GM21515 (cell line): Measurements from ENCODE around the gene CDH23.
A peak's percentile ranks its signal among the peaks of the same experiment; 100 is the strongest.

ENCODE experiments used
- ATAC-seq: cut with Tn5 transposase; IDR thresholded peaks from one replicate; pipeline ENCODE4 v1.9.1; 2021; ENCODE audit not compliant: unreplicated experiment

CDH23 gene

DNA sequence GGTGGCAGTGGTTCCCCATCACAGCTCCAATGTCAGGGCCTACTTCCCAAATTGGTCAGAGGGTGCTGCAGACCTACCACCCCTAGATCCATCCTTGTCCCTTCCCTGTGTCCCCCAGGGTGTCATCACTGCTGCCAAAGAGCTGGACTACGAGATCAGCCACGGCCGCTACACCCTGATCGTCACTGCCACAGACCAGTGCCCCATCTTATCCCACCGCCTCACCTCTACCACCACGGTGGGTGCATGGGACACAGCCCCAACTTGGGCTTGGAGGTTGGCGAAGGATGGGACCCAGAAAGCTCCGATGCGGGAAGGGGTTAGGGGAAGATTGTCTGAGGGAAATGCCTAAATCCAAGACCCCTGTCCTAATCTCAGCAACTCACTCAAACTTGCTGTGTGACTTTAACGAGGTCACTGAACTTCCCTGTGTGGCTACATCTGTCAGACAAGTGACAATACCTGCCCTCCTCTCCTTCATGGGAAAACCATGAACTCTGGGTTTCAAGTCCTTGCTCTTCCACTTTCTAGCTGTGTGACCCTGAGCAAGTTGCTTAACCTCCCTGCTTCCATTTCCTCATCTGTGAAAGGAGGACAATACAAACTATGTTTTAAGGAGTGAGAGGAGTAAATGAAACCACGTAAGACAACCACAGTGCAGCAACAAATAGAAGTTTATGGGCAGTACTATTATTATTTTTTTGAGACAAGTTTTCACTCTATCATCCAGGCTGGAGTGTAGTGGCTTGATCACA is 381.5 kb downstream of the CDH23 start:
- ATAC-seq = no peak

DNA sequence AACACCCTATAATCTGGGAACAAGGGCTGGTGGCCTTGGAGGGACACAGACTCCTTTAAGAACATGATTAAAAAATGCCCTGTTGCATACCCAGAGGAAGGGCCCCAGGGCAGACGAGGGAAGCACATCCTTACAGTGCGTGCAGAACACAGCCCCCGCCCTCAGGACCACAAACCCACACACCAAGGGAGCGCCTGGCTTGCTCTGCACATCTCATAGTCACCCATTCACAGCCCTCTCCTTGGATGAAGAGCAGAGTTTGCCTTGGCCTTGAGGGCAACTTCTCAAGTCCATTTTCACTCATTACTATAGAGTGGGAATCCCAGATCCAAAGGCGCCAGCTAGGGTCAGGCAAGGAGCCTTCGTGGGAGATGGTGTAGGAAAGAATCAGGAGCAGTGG is 382.9 kb downstream of the CDH23 start:
- no peak for ATAC-seq

- ATAC-seq = no peak
Observed at GRCh38 chr10:71780156-71780555, 383.4 kb downstream of the CDH23 start.

DNA sequence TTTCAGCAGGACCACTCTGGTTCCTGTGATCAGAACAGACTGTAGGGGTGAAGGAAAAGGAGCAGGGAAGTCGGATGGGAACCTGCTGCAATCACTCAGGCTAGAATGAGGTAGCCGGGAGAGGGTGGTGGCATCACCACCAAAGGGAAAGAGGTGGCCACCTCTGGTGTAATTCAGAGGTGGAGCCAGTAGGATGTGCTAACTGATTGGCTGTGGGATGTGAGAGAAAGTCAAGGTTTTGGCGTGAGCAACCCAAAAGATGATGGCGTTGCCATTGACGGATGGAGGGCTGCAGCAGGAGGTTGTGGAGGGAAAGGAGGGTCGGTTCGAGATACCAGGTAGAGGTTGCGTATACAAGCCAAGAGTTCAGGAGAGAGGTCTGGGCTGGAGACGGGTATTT is 384.0 kb downstream of the CDH23 start:
- ATAC-seq = no peak

- ATAC-seq = no peak
Observed at GRCh38 chr10:71782221-71782916, 385.6 kb downstream of the CDH23 start.

DNA sequence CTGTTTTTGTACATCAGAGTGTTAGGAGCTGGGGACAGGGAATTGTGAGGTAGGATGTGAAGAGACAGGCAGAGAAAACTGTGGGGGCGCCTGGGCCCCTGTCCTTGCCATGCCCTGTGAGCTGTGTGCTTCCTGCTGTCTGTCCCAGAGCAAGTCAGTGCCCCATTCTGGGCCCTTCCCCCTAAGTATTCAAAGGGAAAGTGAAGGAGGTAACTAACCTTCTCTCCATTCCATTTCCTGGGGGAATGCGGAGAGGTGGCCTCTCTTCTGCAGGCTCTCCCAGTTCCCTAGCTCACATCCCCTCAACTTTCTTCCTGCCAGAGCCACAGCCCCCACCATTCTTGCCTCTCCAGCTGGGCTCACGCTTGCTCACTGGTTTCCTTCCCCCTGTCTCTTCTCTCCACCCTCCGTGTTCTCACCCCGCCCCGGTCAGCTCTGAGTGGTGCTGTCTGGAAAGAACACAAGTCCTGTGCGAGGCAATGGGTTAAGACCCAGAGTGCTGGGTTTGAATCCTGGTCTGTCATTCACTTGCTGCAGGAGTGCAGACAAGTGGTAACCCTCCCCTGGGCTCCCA is 386.3 kb downstream of the CDH23 start:
- no peak for ATAC-seq

GRCh38 chr10:71783917-71784678 is 387.4 kb downstream of the CDH23 start:
- ATAC-seq = no peak

- no peak for ATAC-seq
Observed at GRCh38 chr10:71784679-71785272, 388.1 kb downstream of the CDH23 start.

GRCh38 chr10:71788954-71789353 is 392.2 kb downstream of the CDH23 start:
- no peak for ATAC-seq

DNA sequence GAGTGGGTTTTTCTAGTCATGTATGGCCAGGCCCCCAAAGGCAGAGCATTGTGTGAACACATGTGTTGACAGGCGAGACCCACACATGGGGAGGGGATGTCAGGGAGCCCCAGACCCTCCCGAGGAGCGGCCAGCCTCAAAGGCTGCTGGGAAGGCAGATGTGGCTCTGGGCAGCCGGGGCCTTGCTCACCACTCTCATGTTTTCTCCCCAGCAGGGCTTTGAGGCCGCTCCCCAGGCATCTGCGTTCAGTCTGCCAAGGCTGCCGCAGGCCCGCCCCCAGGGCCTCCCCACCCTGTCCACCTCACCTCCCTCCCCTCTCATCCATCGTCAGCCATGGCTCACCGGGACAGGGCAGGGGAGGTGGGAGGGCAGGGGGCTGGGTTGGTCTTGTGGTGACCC is 393.2 kb downstream of the CDH23 start:
- ATAC-seq = no peak

GRCh38 chr10:71790749-71791440 is 394.2 kb downstream of the CDH23 start:
- ATAC-seq = no peak

DNA sequence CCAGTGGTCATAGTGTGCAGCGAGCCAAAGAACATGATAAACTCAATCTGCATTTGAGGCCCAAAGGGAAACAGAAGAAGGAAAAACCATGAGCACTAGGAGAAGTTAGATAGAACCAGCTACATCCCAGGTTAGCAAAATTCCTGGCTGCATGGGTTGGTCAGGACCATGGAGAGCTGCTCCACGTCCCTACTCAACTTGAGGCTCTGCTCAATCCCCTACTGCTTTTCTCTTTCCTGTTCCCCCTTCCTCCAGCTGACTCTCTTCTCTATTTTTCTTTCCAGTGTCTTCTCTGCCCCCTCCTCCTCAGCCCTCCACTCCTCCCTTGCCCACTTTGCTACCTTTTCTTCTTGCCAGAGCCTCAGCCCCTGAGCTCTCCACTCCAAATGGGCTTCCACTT is 398.5 kb downstream of the CDH23 start:
- no peak for ATAC-seq

- ATAC-seq = no peak
Observed at GRCh38 chr10:71796749-71797405, 400.2 kb downstream of the CDH23 start.

DNA sequence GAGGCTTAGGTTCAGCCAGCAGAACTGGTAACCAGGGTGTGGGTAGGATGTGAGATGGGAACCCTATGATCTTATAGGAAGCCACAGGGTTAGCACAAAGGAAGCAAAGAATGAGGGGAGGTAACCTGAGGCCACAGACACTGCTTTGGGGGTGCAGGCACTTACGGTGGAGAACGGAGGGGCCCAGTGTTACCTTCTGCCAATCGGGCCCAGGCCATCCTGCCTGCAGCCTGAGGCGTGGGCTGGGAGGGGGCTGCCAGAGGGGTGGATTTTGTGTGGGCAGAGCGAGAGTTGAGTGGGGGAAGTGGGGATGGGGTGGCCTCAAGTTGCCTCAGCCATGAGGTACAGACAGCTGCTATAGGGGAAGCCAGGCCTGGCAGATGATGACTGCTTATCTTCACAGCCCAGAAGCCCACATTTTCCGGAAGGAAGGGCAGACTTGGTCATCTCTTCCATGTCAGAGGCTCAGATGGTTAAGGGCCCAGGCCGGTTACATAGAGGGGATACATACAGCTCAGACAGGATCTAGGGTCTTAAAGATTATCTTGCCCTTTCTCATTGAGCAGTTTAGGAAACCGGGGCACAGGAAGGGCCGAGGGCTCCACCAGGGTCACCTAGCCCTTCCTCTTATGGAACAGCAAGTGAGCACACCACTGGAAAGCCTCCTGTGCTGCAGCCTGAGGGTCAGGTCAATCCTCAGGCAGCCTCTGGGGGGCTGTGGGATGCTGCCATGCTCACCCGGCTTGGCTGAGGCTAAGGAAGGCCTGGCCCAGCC is 401.0 kb downstream of the CDH23 start:
- ATAC-seq = no peak

- ATAC-seq = no peak
Observed at GRCh38 chr10:71798308-71798624, 401.5 kb downstream of the CDH23 start.

DNA sequence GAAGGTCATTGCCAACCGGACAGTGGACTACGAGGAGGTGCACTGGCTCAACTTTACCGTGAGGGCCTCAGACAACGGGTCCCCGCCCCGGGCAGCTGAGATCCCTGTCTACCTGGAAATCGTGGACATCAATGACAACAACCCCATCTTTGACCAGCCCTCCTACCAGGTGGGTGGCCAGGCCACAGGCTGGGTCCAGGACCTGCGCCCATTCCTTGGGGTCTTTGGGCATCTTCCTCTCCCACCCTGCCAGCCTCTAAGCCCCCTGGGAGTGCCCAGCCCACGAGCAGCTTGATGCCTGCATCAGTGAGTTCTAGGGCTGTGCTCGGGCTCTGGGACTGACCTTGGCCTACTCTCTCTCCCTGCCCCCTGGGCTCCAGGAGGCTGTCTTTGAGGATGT is 402.4 kb downstream of the CDH23 start:
- ATAC-seq = no peak

- no peak for ATAC-seq
Observed at GRCh38 chr10:71799608-71800453, 403.1 kb downstream of the CDH23 start.

DNA sequence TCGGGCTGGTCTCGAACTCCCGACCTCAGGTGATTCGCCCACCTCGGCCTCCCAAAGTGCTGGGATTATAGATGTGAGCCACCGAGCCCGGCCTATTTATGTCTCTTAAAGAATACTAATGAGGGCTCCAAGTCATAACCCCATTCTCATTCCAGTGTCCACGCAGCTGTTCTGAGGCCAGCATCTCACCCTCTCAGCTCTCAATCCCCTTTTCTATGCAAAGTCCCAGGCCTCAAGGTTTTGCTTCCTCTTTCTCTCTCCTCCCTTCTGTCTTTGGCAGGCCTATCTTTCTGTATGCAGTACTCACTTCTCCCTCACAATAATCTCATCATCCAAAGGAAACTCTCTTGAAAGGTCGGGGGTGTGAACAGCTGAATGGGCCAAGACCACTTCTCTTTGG is 404.6 kb downstream of the CDH23 start:
- ATAC-seq = peak; percentile 87

DNA sequence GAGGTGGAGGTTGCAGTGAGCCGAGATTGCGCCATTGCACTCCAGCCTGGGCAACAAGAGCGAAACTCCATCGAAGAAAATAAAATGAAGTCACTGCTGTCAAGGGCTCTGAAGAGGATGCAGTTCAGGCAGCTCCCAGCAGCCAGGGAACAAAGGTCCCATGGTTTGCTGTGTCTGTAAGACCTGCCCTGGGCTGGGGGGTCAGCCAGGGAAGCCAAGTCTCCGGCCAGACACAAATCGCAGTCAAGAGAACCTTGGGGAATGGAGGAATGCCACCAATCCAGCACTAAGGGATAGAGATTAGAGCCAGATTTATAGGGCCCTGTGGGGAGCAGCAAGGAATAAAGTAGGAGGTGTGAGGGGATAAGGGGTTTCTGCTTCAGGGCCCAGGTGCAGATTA is 405.5 kb downstream of the CDH23 start:
- ATAC-seq = no peak
